Iris pigment epithelial cell (primary cell): ENCODE measurements around the gene DPAGT1.
"Not testable (repeated sequence)": the region's sequence is repeated elsewhere in the genome, so short reads cannot be mapped to it uniquely, and the experiment has no call there.

Experiments used
- DNase-seq: peaks from one replicate; pipeline ENCODE4 v3.0.0-alpha.2; 2011; ENCODE audit warnings: low read depth

Gene DPAGT1

GRCh38 chr11:119101759-119102423 lies at the start of gene DPAGT1:
TSS of gene DPAGT1 (minus strand) at chr11:119101853. CDS start at chr11:119101655, 198 bp downstream.
- peak; percentile 98 for DNase-seq

GRCh38 chr11:119149786-119150275 lies 48.2 kb upstream of the DPAGT1 start:
- DNase-seq, result no peak

- no peak for DNase-seq
These were observed 47.5 kb upstream of the DPAGT1 start, which contains the start of gene ABCG4 for GRCh38 chr11:119149018-119149785. TSS of gene ABCG4 (plus strand) at chr11:119149052. CDS start at chr11:119149966, 914 bp downstream.

- no peak for DNase-seq
These were observed 47.0 kb upstream of the DPAGT1 start for GRCh38 chr11:119148720-119149017.

- no peak for DNase-seq
These were observed 46.1 kb upstream of the DPAGT1 start for GRCh38 chr11:119147604-119148333.

GRCh38 chr11:119145551-119145950 lies 43.9 kb upstream of the DPAGT1 start:
- DNase-seq, result no peak

GRCh38 chr11:119144825-119145486 lies 43.3 kb upstream of the DPAGT1 start:
- peak; percentile 70 for DNase-seq

- not testable (repeated sequence) for DNase-seq
These were observed 37.6 kb upstream of the DPAGT1 start for GRCh38 chr11:119139276-119139675.

GRCh38 chr11:119134389-119134978 lies 32.8 kb upstream of the DPAGT1 start:
- peak; percentile 16 for DNase-seq

- DNase-seq, result peak; percentile 41
These were observed 29.0 kb upstream of the DPAGT1 start for GRCh38 chr11:119130662-119131061.

- no peak for DNase-seq
These were observed 25.1 kb upstream of the DPAGT1 start for GRCh38 chr11:119126675-119127268.

GRCh38 chr11:119125821-119126220 lies 24.2 kb upstream of the DPAGT1 start:
- no peak for DNase-seq

- no peak for DNase-seq
These were observed 20.1 kb upstream of the DPAGT1 start for GRCh38 chr11:119121811-119122124.

GRCh38 chr11:119121008-119121810 lies 19.6 kb upstream of the DPAGT1 start, which contains the start of gene HINFP:
TSS of gene HINFP (plus strand) at chr11:119121580. CDS start at chr11:119126945, 5,365 bp downstream.
- peak; percentile 100 for DNase-seq

GRCh38 chr11:119120639-119121007 lies 19.0 kb upstream of the DPAGT1 start:
- DNase-seq, result peak; percentile 78

GRCh38 chr11:119118946-119119345 lies 17.3 kb upstream of the DPAGT1 start:
- DNase-seq, result no peak

GRCh38 chr11:119118227-119118626 lies 16.6 kb upstream of the DPAGT1 start:
- DNase-seq, result no peak

GRCh38 chr11:119117004-119117706 lies 15.5 kb upstream of the DPAGT1 start:
- DNase-seq, result no peak

- DNase-seq, result no peak
These were observed 14.9 kb upstream of the DPAGT1 start for GRCh38 chr11:119116601-119117000.

GRCh38 chr11:119116235-119116594 lies 14.6 kb upstream of the DPAGT1 start:
- DNase-seq, result no peak
